Activated T-cell treated with anti-CD3 and anti-CD28 coated beads for 4 hours (primary cell): Measurements from ENCODE around the gene TNFRSF6B.

Experiments
- DNase-seq: peaks from one replicate; pipeline ENCODE4 v3.0.0-alpha.2; 2020

TNFRSF6B gene

GRCh38 chr20:63686492-63687321 is 9.7 kb upstream of the TNFRSF6B start:
- DNase-seq, result peak; percentile 50

DNA sequence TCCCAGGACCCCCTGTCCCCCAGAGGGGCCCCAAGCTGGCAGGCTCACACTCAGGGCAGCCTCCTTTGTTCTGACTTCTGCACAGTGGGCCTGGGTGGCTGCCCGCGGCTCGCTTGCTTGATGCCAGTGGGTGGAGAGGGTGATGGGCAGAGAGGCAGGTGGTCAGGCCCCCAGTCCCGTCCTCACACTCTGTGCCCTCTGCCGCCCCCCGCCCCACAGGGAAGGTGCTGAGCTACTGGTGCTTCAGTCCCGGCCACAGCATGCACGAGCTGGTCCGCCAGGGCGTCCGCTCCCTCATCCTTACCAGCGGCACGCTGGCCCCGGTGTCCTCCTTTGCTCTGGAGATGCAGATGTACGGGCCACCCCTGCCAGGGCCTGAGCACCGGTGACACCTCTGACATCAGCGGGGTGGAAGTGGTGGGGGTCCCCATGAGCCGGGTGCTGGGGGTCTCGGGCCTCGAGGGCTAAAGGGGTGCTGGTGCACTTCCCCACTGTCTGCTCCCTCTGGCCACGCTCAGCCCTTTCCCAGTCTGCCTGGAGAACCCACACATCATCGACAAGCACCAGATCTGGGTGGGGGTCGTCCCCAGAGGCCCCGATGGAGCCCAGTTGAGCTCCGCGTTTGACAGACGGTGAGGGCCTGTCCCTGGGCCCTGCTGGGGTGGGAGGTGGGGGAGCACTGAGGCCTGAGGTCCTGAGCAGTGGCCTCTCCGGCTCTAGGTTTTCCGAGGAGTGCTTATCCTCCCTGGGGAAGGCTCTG is 8.9 kb upstream of the TNFRSF6B start:
- DNase-seq, result no peak

DNA sequence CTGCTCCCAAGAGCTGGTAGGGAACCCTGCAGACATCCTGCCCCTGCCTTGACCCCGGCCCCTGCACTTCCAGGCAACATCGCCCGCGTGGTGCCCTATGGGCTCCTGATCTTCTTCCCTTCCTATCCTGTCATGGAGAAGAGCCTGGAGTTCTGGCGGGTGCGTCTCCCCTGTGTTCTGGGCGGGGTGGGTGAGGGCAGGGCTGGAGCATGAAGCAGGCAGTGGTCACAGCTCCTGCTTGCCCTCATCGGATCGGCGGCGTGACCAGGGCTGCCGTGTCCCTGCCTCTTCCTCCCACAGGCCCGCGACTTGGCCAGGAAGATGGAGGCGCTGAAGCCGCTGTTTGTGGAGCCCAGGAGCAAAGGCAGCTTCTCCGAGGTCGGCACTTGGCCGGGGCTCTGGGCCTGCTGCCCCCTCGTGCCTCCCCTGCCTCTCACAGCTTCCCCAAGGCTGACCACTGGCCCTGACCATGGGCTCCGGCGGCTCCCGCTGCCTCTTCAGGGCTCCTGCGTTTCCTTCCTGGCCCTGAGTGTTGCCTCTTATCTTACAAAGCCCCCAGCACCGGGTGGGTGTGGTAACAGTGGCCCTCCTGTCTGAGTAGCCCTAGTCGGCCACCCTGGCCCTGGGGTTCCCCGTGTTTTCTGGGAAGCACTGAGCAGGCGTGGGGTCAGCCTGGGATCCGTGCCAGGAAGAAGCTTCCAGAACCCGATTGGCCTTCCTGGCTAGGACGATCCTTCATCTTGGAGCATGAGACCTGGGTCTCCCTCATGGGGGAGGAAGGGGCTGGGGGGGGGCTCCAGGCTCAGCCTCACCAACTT is 8.0 kb upstream of the TNFRSF6B start:
- DNase-seq, result no peak

DNA sequence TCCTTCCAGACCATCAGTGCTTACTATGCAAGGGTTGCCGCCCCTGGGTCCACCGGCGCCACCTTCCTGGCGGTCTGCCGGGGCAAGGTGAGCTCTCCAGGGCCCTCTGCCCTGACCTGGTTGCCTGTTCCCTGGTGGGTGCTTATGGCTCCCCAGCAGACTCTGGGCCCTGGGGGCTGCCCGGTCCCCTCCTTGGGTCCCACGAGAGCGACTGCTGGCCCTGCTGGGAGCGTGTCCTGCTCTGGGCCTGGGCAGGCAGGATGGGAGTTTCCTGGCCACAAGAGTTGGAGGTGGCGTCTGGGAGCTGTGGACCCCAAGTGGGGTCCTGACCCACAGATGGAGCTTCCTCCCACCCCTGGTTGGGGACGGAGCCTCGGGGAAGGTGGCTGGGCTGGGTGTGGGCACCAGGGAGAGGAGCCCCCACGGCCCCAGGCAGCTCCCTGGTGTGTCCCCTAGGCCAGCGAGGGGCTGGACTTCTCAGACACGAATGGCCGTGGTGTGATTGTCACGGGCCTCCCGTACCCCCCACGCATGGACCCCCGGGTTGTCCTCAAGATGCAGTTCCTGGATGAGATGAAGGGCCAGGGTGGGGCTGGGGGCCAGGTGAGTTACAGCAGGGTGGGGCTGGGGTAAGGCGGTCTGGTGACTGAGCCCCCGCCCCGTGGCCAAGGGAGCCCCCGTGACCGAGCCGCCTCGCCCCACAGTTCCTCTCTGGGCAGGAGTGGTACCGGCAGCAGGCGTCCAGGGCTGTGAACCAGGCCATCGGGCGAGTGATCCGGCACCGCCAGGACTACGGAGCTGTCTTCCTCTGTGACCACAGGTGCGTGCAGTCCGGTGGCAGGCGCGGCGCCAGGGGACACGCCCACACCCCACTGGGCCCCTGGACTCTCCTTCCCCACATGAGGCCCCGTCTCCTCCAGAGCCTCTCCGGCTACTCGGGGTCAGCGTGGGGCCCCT is 7.1 kb upstream of the TNFRSF6B start:
- DNase-seq, result no peak

GRCh38 chr20:63690003-63690897 is 6.2 kb upstream of the TNFRSF6B start:
- DNase-seq, result no peak

GRCh38 chr20:63690898-63691710 is 5.3 kb upstream of the TNFRSF6B start:
- DNase-seq, result no peak

GRCh38 chr20:63691711-63692435 is 4.6 kb upstream of the TNFRSF6B start:
- no peak for DNase-seq

GRCh38 chr20:63692436-63693082 is 3.9 kb upstream of the TNFRSF6B start:
- DNase-seq, result no peak

DNA sequence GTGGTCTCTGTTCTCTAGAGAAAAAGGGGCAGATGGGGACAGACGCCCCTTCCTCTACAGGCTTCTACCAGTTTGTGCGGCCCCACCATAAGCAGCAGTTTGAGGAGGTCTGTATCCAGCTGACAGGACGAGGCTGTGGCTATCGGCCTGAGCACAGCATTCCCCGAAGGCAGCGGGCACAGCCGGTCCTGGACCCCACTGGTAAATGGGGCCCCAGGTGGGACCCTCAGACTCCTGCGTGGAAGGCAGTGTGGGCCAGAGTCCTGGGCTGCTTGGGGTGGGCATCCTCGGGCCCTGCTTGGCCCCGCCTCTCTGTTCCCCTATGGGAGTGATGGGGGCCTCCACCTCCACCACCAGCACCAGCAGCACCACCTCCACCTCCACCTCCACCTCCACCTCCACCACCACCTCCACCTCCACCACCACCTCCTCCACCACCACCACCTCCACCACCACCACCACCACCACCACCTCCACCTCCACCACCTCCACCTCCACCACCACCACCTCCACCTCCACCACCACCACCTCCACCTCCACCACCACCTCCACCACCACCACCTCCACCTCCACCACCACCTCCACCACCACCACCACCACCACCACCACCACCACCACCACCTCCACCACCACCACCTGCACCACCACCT is 3.2 kb upstream of the TNFRSF6B start:
- no peak for DNase-seq

- DNase-seq, result no peak
These were observed 2.5 kb upstream of the TNFRSF6B start for GRCh38 chr20:63693733-63694583.

DNA sequence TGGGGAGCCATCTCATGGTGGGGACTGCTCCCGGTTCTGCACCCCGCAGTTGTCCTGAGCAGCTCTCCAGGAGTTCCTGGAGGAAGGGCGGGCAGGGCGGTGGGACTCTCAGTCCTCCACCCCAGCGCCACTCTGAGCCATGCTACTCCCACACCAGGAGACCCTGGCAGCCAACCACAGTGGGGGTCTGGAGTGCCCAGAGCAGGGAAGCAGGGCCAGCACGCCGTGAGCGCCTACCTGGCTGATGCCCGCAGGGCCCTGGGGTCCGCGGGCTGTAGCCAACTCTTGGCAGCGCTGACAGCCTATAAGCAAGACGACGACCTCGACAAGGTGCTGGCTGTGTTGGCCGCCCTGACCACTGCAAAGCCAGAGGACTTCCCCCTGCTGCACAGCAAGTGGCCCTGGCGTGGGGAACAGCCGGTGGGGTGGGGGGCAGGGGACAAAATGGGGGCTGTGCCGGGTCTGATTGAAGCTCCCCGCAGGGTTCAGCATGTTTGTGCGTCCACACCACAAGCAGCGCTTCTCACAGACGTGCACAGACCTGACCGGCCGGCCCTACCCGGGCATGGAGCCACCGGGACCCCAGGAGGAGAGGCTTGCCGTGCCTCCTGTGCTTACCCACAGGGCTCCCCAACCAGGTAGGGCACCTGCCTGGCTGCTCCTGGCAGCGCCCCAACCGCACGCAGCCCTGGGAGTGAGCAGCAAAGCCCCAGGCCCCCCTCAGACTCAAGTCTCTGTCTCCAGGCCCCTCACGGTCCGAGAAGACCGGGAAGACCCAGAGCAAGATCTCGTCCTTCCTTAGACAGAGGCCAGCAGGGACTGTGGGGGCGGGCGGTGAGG is 1.6 kb upstream of the TNFRSF6B start:
- DNase-seq, result no peak

GRCh38 chr20:63695424-63696305 is 787 bp upstream of the TNFRSF6B start:
- no peak for DNase-seq

DNA sequence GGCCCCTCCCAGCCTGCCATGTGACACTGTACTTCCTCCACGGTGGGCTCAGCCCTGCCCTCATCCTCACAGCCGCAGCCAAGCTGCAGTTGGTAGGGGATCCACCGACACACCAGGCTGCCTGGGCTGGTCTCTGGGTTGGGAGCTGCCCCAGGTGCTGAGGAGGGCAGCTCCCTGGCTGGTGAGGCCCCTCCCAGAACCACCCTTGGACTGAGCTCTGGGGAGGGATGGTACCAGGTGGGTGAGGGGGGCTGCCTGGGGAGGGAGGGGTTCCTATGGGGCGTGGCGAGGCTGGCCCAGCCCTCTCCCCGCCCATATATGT is 185 bp upstream of the TNFRSF6B start:
- DNase-seq, result no peak

GRCh38 chr20:63697357-63697867 is 960 bp downstream of the TNFRSF6B start:
- DNase-seq, result no peak

DNA sequence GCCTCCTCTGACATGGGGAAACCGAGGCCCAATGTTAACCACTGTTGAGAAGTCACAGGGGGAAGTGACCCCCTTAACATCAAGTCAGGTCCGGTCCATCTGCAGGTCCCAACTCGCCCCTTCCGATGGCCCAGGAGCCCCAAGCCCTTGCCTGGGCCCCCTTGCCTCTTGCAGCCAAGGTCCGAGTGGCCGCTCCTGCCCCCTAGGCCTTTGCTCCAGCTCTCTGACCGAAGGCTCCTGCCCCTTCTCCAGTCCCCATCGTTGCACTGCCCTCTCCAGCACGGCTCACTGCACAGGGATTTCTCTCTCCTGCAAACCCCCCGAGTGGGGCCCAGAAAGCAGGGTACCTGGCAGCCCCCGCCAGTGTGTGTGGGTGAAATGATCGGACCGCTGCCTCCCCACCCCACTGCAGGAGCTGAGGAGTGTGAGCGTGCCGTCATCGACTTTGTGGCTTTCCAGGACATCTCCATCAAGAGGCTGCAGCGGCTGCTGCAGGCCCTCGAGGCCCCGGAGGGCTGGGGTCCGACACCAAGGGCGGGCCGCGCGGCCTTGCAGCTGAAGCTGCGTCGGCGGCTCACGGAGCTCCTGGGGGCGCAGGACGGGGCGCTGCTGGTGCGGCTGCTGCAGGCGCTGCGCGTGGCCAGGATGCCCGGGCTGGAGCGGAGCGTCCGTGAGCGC is 1.6 kb downstream of the TNFRSF6B start:
- DNase-seq, result no peak
